Endothelial cell (in vitro differentiated cells): Measurements from ENCODE around the gene AGK. TPM values are rescaled to one million over a fixed set of nuclear protein-coding genes. Genes with fewer than 3 reads are reported as not detected.

ENCODE experiments used
- DNase-seq: peaks from one replicate; pipeline ENCODE4 v3.0.0; 2021; ENCODE audit warnings: low spot score
- H3K27ac Mint-ChIP-seq: one replicate; pipeline ENCODE4 v1.8.0; 2021; ENCODE audit warnings: mixed read lengths, inconsistent platforms; ENCODE audit not compliant: unreplicated experiment
- H3K27me3 Mint-ChIP-seq: one replicate; pipeline ENCODE4 v1.8.0; 2021; ENCODE audit warnings: mild to moderate bottlenecking, moderate library complexity, mixed read lengths, inconsistent platforms; ENCODE audit not compliant: unreplicated experiment
- H3K36me3 Mint-ChIP-seq: one replicate; pipeline ENCODE4 v1.8.0; 2021; ENCODE audit warnings: mild to moderate bottlenecking, low read depth, mixed read lengths, inconsistent platforms; ENCODE audit not compliant: unreplicated experiment
- H3K4me1 Mint-ChIP-seq: one replicate; pipeline ENCODE4 v1.8.0; 2021; ENCODE audit warnings: mild to moderate bottlenecking, mixed read lengths, inconsistent platforms; ENCODE audit not compliant: unreplicated experiment
- H3K4me3 Mint-ChIP-seq: one replicate; pipeline ENCODE4 v1.8.0; 2021; ENCODE audit warnings: mild to moderate bottlenecking, mixed read lengths, inconsistent platforms; ENCODE audit not compliant: unreplicated experiment
- H3K9me3 Mint-ChIP-seq: one replicate; pipeline ENCODE4 v1.8.0; 2021; ENCODE audit warnings: mixed read lengths, inconsistent platforms; ENCODE audit not compliant: unreplicated experiment
- CTCF ChIP-seq: fragments of 200-600 bp; sonication (generic); IDR thresholded peaks from one replicate; pipeline ENCODE4 v1.5.0; 2021; ENCODE audit warnings: antibody characterized with exemption; ENCODE audit not compliant: unreplicated experiment
- total RNA-seq: library from RNA; stranded (reverse); fragmentation: NEBNext Ultra II Directional; extraction: Animal tissue kit (Norgen Biotek cat#: 25700); gene quantifications from one replicate; pipeline ENCODE4 v1.2.1, GENCODE V29; 2021; ENCODE audit not compliant: unreplicated experiment

AGK gene
- total RNA-seq, 1 donor from 2014 or later, result 32.0 TPM

- Mint-ChIP-seq H3K4me3 (no peak overlapping the region), H3K36me3 (peaks cover 10% of the 10 kb centered on the region), H3K4me1 (peaks cover 13% of the 10 kb centered on the region), H3K27me3 (peaks cover 3% of the 10 kb centered on the region), H3K9me3 (no peaks in the 10 kb centered on the region), H3K27ac (peak overlapping the region; percentile 80)
- DNase-seq, result no peak
- TF ChIP-seq CTCF, result no peak
Measured at GRCh38 chr7:141648276-141649114, 97.3 kb downstream of the AGK start.

GRCh38 chr7:141649137-141649864, 98.1 kb downstream of the AGK start:
- H3K27me3 Mint-ChIP-seq, result peaks cover 3% of the 10 kb centered on the region
- no peak overlapping the region for H3K4me3 Mint-ChIP-seq
- H3K4me1 Mint-ChIP-seq, result peaks cover 13% of the 10 kb centered on the region
- no peak for TF ChIP-seq CTCF
- peak overlapping the region; percentile 97 for H3K27ac Mint-ChIP-seq
- H3K9me3 Mint-ChIP-seq, result no peaks in the 10 kb centered on the region
- DNase-seq, result no peak
- H3K36me3 Mint-ChIP-seq, result peaks cover 12% of the 10 kb centered on the region

DNA sequence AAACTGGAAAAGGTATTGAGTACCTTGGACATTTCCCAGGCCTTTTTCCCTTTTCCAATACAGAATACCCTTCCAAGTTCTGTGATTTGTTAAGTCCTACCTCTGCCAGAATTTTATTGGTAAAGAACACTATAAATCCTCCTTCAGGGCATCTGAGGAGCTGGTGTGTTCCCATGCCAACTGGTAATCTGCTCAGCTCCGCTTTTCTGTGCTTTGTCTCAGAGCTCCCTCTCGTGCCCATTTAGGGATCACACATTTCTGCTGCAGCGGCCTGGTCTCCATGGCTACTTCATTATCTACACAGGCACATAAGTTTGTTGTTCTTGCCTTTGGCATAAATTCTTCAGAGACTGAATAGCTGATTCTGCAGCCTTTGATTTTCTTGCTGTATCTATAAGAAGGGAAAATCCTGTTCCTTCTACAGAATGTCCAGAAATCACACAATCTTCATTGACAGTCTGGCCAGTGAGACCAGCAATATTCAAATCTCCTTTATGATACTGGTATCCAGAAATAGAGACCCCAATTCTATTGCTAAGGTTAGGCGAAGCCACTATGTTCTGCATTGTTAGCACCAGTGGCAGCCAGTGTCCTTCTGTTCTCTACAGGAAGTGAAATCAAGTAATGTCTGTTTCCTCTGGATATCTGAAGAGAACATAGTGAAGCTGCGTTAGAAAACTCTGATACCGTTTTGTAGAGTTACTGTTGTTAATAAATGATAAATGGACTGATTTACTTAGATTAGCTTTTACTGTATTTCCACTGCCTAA, 98.8 kb downstream of the AGK start:
- Mint-ChIP-seq H3K9me3 (no peaks in the 10 kb centered on the region), H3K27ac (peak overlapping the region; percentile 97), H3K36me3 (peaks cover 12% of the 10 kb centered on the region), H3K4me3 (no peak overlapping the region), H3K4me1 (peaks cover 20% of the 10 kb centered on the region), H3K27me3 (peaks cover 5% of the 10 kb centered on the region)
- peak; percentile 42 for TF ChIP-seq CTCF
- DNase-seq, result peak; percentile 69

GRCh38 chr7:141651417-141651816, 100.2 kb downstream of the AGK start:
- Mint-ChIP-seq H3K4me3 (no peak overlapping the region), H3K9me3 (no peaks in the 10 kb centered on the region), H3K36me3 (peaks cover 12% of the 10 kb centered on the region), H3K27ac (peak overlapping the region; percentile 72), H3K4me1 (peaks cover 24% of the 10 kb centered on the region), H3K27me3 (peaks cover 5% of the 10 kb centered on the region)
- TF ChIP-seq CTCF, result no peak
- DNase-seq, result no peak
